CD4-positive, alpha-beta memory T cell (primary cell): ENCODE data around the gene ZNF143. TPM values are rescaled to one million over a fixed set of nuclear protein-coding genes. Genes with fewer than 3 reads are reported as not detected.

Experiments used
- CTCF ChIA-PET: fragments of 350-600 bp; sonication (Branson Sonifier 250); formaldehyde crosslinking; loops from one replicate; lab custom pipeline; 2021; ENCODE audit warnings: inconsistent platforms; ENCODE audit not compliant: partially characterized antibody; lab: Charles Lee
- POLR2A ChIA-PET: fragments of 350-600 bp; sonication (Branson Sonifier 250); formaldehyde crosslinking; loops from one replicate; lab custom pipeline; 2021; ENCODE audit not compliant: partially characterized antibody; lab: Charles Lee
- DNase-seq, 5 donors: peaks; one replicate each; pipeline versions ENCODE4 v3.0.0 to v3.0.0-alpha.2; 2020 to 2022; ENCODE audit warnings: mixed read lengths in 1 of 5
- H3K27ac ChIP-seq: one replicate; pipeline ENCODE4 v1.7.0; 2013; ENCODE audit warnings: low read depth, low read length
- H3K27me3 ChIP-seq: 2 replicates; pipeline ENCODE4 v1.7.0; 2013; ENCODE audit warnings: mild to moderate bottlenecking, low read length, moderate library complexity; ENCODE audit not compliant: insufficient read depth
- H3K36me3 ChIP-seq: 2 replicates; pipeline ENCODE4 v1.7.0; 2013; ENCODE audit warnings: mild to moderate bottlenecking, low read length, moderate library complexity; ENCODE audit not compliant: insufficient read depth
- H3K4me1 ChIP-seq: 2 replicates; pipeline ENCODE4 v1.7.0; 2013; ENCODE audit warnings: mild to moderate bottlenecking, low read length, moderate library complexity; ENCODE audit not compliant: insufficient read depth
- H3K4me3 ChIP-seq, 2 donors: one replicate each; pipeline ENCODE4 v1.7.0; 2013; ENCODE audit warnings: low read length in 2 of 2, mild to moderate bottlenecking in 1 of 2
- H3K9me3 ChIP-seq, 2 donors: one replicate each; pipeline ENCODE4 v1.7.0; 2013; ENCODE audit warnings: low read length in 2 of 2, control low read depth in 1 of 2; ENCODE audit not compliant: control insufficient read depth in 1 of 2
- H3K27ac Mint-ChIP-seq, 7 donors: one replicate each; pipeline ENCODE4 v1.8.0; 2020 to 2021; ENCODE audit warnings: mixed read lengths in 7 of 7, mild to moderate bottlenecking in 6 of 7, inconsistent platforms in 3 of 7, moderate library complexity in 3 of 7
- H3K27me3 Mint-ChIP-seq, 2 donors: one replicate each; pipeline ENCODE4 v1.8.0; 2020 to 2021; ENCODE audit warnings: mixed read lengths in 2 of 2
- H3K36me3 Mint-ChIP-seq, 2 donors: one replicate each; pipeline ENCODE4 v1.8.0; 2020 to 2021; ENCODE audit warnings: mixed read lengths in 2 of 2, inconsistent platforms in 1 of 2, mild to moderate bottlenecking in 1 of 2
- H3K4me1 Mint-ChIP-seq, 4 donors: one replicate each; pipeline ENCODE4 v1.8.0; 2020 to 2021; ENCODE audit warnings: mixed read lengths in 4 of 4, mild to moderate bottlenecking in 1 of 4
- H3K4me3 Mint-ChIP-seq, 8 donors: one replicate each; pipeline ENCODE4 v1.8.0; 2020 to 2021; ENCODE audit warnings: mixed read lengths in 8 of 8, mild to moderate bottlenecking in 7 of 8, moderate library complexity in 6 of 8, inconsistent platforms in 3 of 8
- H3K9me3 Mint-ChIP-seq, 8 donors: one replicate each; pipeline ENCODE4 v1.8.0; 2020 to 2021; ENCODE audit warnings: mixed read lengths in 8 of 8, mild to moderate bottlenecking in 5 of 8, inconsistent platforms in 3 of 8, moderate library complexity in 1 of 8
- intact Hi-C: fragments of 100-400 bp; cut with micrococcal nuclease; formaldehyde crosslinking; loops from one replicate; pipeline ENCODE4 v1.15.1; 2023
- polyA plus RNA-seq, 2 donors: library from polyadenylated mRNA; unstranded; fragments of 300-500 nt; fragmentation: Illumina TruSeq; gene quantifications; one replicate each; pipeline ENCODE4 v1.2.3, GENCODE V29; 2021
- total RNA-seq, 2 experiments: library from RNA; stranded (reverse); gene quantifications; one replicate each; pipeline ENCODE4 v1.2.3, GENCODE V29; 2021

Gene ZNF143
- total and polyA plus RNA-seq, 4 experiments from 2014 or later: 41.7 to 54.6 (median 50.8) TPM

DNA sequence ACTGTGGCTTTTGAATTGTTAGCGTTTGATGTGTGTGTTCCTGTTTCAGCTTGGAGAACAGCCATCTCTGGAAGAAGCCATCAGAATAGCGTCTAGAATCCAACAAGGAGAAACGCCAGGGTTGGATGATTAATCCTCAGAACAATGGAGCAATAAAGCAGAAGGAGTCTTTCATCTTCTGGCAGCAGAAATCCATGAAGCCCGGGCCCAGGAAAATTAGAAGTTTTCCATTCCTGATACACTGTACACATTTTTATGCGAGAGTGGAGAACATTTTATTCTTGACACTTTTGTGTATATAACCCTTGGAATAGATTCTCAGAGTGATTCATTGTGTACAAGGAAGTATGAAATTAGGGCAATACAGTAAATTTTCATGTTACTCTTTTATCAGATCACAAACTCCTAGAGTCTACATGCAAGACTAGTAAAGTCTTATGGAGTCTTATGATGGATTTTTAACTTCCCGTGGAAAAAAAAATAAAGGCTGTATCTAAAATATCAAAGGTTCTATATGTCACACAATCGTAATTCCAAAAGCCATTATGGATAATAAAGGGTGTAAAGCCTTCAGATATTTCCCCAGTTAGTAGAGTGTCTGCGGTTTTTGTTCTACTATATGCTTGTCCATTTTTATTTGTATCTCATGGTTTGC lies 66.8 kb downstream of the ZNF143 start:
- Mint-ChIP-seq H3K4me3 (no peak overlapping the region), H3K27ac (peak overlapping the region in 1 of 7 donors; percentile 15), H3K4me1 (peaks cover 0 to 4% (median 0%) of the 10 kb centered on the region in 4 donors), H3K36me3 (peaks cover 27 to 34% of the 10 kb centered on the region in 2 donors), H3K9me3 (no peaks in the 10 kb centered on the region), H3K27me3 (no peaks in the 10 kb centered on the region)
- Histone ChIP-seq H3K27me3 (no peaks in the 10 kb centered on the region), H3K4me1 (no peaks in the 10 kb centered on the region), H3K9me3 (no peaks in the 10 kb centered on the region), H3K36me3 (peaks cover 6% of the 10 kb centered on the region), H3K27ac (no peak overlapping the region), H3K4me3 (no peak overlapping the region)
- ChIA-PET CTCF (interaction anchor here (3.6 kb wide), 1 partner anchor 86 kb away, joined by 24 read pairs; no protein-coding TSS in a partner anchor), POLR2A (no interaction called here)
- DNase-seq: no peak
- intact Hi-C loops: no loop called here

- Histone ChIP-seq H3K9me3 (no peaks in the 10 kb centered on the region), H3K27me3 (no peaks in the 10 kb centered on the region), H3K4me3 (no peak overlapping the region), H3K36me3 (peaks cover 6% of the 10 kb centered on the region), H3K27ac (no peak overlapping the region), H3K4me1 (no peaks in the 10 kb centered on the region)
- Mint-ChIP-seq H3K9me3 (no peaks in the 10 kb centered on the region), H3K4me1 (peaks cover 0 to 4% (median 0%) of the 10 kb centered on the region in 4 donors), H3K27me3 (no peaks in the 10 kb centered on the region), H3K36me3 (peaks cover 25 to 31% of the 10 kb centered on the region in 2 donors), H3K27ac (peak overlapping the region in 1 of 7 donors; percentile 15), H3K4me3 (no peak overlapping the region)
- no peak for DNase-seq
- intact Hi-C loops: no loop called here
- ChIA-PET POLR2A (no interaction called here), CTCF (interaction anchor here (3.6 kb wide), 1 partner anchor 86 kb away, joined by 24 read pairs; no protein-coding TSS in a partner anchor)
Observed at GRCh38 chr11:9528136-9528501, 67.3 kb downstream of the ZNF143 start.

DNA sequence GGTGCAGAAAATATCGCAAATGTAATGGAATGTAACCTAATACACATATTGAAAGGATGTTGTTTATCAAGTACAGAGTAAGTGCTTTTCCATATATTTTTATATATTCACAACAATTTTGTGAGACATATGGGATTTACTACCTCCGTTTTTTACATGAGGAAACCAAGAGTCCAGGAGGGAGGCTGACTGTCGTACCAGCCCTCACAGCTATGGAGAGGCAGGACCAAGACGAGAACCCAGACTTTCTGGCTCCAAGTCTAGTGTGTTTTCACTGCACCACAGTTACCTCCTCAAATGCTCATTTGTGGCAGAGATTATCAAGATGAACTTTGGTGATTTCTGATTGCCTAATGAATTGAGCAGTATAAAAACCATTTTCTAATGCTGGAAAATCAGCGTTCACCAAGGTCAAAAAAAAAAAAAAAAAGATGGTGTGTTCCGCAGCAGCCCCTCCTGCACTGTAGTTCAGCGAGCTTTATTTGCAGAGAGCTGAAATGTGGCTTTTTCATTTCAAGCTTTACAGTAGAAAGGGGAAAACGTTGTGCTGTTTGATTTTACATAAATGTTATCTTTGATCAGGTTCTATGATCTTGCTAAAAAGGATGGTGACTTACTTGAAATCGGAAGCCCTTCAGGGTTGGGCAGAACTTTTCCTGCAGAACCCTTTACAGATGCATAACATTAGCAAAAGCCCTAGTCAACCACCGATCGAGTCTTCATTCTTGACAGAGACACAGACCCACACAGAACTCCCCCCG lies 67.9 kb downstream of the ZNF143 start:
- no peaks in the 10 kb centered on the region for H3K27me3 ChIP-seq
- DNase-seq: no peak
- H3K9me3 ChIP-seq: no peaks in the 10 kb centered on the region
- Mint-ChIP-seq H3K36me3 (peaks cover 23 to 31% of the 10 kb centered on the region in 2 donors), H3K27ac (no peak overlapping the region), H3K4me1 (peaks cover 0 to 4% (median 0%) of the 10 kb centered on the region in 4 donors), H3K27me3 (no peaks in the 10 kb centered on the region), H3K9me3 (no peaks in the 10 kb centered on the region), H3K4me3 (peak overlapping the region in 3 of 8 donors; percentile 8 to 55 (median 25))
- CTCF ChIA-PET: interaction anchor here (0.8 to 3.6 kb wide), 2 partner anchors 22 to 85 kb away, joined by 3 to 24 read pairs; no protein-coding TSS in a partner anchor
- POLR2A ChIA-PET: no interaction called here
- intact Hi-C loops: no loop called here
- H3K4me1 ChIP-seq: no peaks in the 10 kb centered on the region
- no peak overlapping the region for H3K4me3 ChIP-seq
- peaks cover 6% of the 10 kb centered on the region for H3K36me3 ChIP-seq
- H3K27ac ChIP-seq: no peak overlapping the region

GRCh38 chr11:9529334-9529650 lies 68.5 kb downstream of the ZNF143 start:
- H3K36me3 Mint-ChIP-seq: peaks cover 23 to 29% of the 10 kb centered on the region in 2 donors
- H3K27me3 Mint-ChIP-seq: no peaks in the 10 kb centered on the region
- Histone ChIP-seq H3K27me3 (no peaks in the 10 kb centered on the region), H3K27ac (no peak overlapping the region), H3K9me3 (no peaks in the 10 kb centered on the region), H3K4me3 (no peak overlapping the region), H3K4me1 (no peaks in the 10 kb centered on the region), H3K36me3 (peaks cover 6% of the 10 kb centered on the region)
- intact Hi-C loops: no loop called here
- POLR2A ChIA-PET: no interaction called here
- H3K9me3 Mint-ChIP-seq: no peaks in the 10 kb centered on the region
- H3K27ac Mint-ChIP-seq: no peak overlapping the region
- H3K4me3 Mint-ChIP-seq: peak overlapping the region in 2 of 8 donors; percentile 25 to 55
- CTCF ChIA-PET: interaction anchor here (0.8 to 3.6 kb wide), 3 partner anchors 22 to 84 kb away, joined by 3 to 24 read pairs (median 5); no protein-coding TSS in a partner anchor
- DNase-seq: no peak
- H3K4me1 Mint-ChIP-seq: peaks cover 0 to 4% (median 0%) of the 10 kb centered on the region in 4 donors

- Mint-ChIP-seq H3K4me3 (no peak overlapping the region), H3K27ac (peak overlapping the region in 2 of 7 donors; percentile 52 to 86), H3K4me1 (peaks cover 0 to 4% (median 0%) of the 10 kb centered on the region in 4 donors), H3K9me3 (no peaks in the 10 kb centered on the region), H3K36me3 (peaks cover 22 to 25% of the 10 kb centered on the region in 2 donors), H3K27me3 (no peaks in the 10 kb centered on the region)
- H3K9me3 ChIP-seq: no peaks in the 10 kb centered on the region
- no peak overlapping the region for H3K27ac ChIP-seq
- peaks cover 6% of the 10 kb centered on the region for H3K36me3 ChIP-seq
- no peak for DNase-seq
- H3K4me3 ChIP-seq: no peak overlapping the region
- POLR2A ChIA-PET: interaction anchor here (1.1 kb wide), 1 partner anchor 83 kb away, joined by 3 read pairs; no protein-coding TSS in a partner anchor
- CTCF ChIA-PET: interaction anchor here (0.8 to 3.6 kb wide), 3 partner anchors 23 to 84 kb away, joined by 3 to 24 read pairs (median 5); no protein-coding TSS in a partner anchor
- H3K4me1 ChIP-seq: no peaks in the 10 kb centered on the region
- intact Hi-C loops: loop anchor here (5.0 kb wide), 1 partner anchor 442 kb away; no protein-coding TSS in a partner anchor
- no peaks in the 10 kb centered on the region for H3K27me3 ChIP-seq
Observed at GRCh38 chr11:9530020-9530621, 69.3 kb downstream of the ZNF143 start.

- Histone ChIP-seq H3K27ac (no peak overlapping the region), H3K9me3 (no peaks in the 10 kb centered on the region), H3K4me1 (no peaks in the 10 kb centered on the region), H3K4me3 (no peak overlapping the region), H3K27me3 (no peaks in the 10 kb centered on the region), H3K36me3 (peaks cover 6% of the 10 kb centered on the region)
- no peak for DNase-seq
- Mint-ChIP-seq H3K9me3 (no peaks in the 10 kb centered on the region), H3K27me3 (no peaks in the 10 kb centered on the region), H3K4me1 (peaks cover 0 to 4% (median 0%) of the 10 kb centered on the region in 4 donors), H3K4me3 (no peak overlapping the region), H3K27ac (no peak overlapping the region), H3K36me3 (peaks cover 18% of the 10 kb centered on the region in 2 donors)
- ChIA-PET CTCF (interaction anchor here (2.0 to 9.2 kb wide), 3 partner anchors 79 to 83 kb away, joined by 5 to 267 read pairs (median 24); no protein-coding TSS in a partner anchor), POLR2A (interaction anchor here (1.1 kb wide), 1 partner anchor 83 kb away, joined by 3 read pairs; no protein-coding TSS in a partner anchor)
- intact Hi-C loops: loop anchor here (5.0 kb wide), 1 partner anchor 441 kb away; no protein-coding TSS in a partner anchor
Observed at GRCh38 chr11:9530901-9531625, 70.3 kb downstream of the ZNF143 start.
